ENCODE data around the gene TRAK1.

The TRAK1 gene

DNA sequence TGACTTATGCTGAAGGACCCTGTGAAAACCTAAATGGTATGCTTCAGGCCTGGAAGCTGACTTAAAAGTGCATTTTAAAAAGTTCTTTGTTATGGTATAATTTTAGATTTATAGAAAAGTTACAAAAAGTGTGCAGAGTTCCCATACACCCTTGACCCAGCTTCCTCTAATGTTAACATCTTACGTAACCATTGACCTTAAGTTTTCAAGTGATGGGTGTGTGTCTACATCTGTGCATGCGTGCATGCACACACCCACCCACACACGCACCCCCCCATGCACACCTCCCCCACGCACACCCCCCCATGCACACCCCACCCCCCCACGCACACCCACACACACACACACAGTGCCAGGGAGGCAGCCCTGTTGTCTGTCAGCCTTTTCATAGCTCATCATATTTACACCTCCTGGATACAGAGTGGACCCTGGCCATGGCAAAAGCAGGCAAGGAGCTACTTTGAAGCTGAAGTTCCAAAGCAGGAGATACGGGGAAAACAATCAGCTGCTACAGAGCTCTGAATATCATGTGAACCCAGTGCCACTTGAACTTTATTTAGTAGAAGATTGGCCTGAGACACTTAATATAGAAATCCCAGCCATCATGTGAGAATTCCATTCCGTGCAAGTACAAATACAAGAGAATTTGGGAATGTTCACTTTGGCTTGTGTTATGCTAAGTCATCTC is 30.0 kb upstream of the TRAK1 start:
- TF ChIP-seq, protein P1, sequence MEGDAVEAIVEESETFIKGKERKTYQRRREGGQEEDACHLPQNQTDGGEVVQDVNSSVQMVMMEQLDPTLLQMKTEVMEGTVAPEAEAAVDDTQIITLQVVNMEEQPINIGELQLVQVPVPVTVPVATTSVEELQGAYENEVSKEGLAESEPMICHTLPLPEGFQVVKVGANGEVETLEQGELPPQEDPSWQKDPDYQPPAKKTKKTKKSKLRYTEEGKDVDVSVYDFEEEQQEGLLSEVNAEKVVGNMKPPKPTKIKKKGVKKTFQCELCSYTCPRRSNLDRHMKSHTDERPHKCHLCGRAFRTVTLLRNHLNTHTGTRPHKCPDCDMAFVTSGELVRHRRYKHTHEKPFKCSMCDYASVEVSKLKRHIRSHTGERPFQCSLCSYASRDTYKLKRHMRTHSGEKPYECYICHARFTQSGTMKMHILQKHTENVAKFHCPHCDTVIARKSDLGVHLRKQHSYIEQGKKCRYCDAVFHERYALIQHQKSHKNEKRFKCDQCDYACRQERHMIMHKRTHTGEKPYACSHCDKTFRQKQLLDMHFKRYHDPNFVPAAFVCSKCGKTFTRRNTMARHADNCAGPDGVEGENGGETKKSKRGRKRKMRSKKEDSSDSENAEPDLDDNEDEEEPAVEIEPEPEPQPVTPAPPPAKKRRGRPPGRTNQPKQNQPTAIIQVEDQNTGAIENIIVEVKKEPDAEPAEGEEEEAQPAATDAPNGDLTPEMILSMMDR (conservative IDR thresholded peaks at IDR 0.05; ENCODE audit: low read depth, low read length): no peak
- no peak for DNase-seq (ENCODE audit: low read depth)
- no peak overlapping the region for H3K4me3 ChIP-seq (ENCODE audit: low read length)

DNA sequence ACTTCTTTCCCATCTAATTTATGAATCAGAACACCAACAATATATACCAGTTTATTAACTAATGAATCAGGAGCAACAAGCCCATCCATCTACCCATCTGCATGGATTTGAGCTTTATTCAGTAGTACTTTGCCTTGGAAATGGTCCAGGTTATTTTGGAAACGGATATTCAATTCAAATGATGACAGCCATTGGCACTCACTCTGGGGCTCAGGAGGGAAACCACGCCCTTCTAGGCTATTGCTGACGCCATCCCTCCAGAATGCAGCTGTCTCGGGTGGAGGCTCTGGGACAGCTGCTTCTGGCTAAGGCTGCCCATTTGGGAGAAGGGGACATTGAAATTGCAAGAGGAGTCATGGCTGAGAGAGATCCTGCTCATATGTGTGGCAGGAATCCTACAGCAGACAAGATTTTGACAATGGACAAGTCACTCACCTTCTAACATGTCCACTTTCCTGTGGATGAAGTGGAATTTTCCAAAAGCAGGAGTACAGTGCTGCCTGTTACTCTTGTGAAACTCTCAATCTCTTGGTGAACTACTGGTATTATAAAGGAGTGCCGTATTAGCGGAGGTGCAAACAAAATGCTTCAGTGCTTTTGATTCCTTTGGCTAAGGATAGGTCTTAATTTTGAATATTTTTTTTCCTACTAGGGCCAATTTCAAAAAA is 29.3 kb upstream of the TRAK1 start:
- TF ChIP-seq, protein P1 (conservative IDR thresholded peaks at IDR 0.05; ENCODE audit: low read depth, low read length): no peak
- DNase-seq (ENCODE audit: low read depth): no peak
- no peak overlapping the region for H3K4me3 ChIP-seq (ENCODE audit: low read length)

DNA sequence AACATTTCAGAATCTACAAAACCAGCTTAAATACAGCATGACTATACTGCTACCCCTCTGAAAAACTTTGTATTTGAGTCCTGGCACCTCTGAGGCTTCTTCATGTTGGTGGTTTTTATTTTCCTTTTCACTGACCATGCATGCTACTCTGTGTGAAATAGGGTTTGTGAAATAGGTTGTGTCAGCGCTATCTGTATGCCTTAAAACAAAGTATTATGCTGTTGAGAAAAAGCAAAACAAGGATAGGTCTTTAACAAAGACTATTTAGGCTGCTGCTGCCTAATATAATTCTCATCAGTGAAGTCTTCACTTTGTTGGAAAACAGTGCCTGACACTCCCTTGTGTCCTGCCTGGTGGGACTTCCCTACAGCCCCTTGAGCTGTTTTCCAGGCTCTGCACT is 28.7 kb upstream of the TRAK1 start:
- DNase-seq (ENCODE audit: low read depth): no peak
- TF ChIP-seq, protein P1 (conservative IDR thresholded peaks at IDR 0.05; ENCODE audit: low read depth, low read length): no peak
- H3K4me3 ChIP-seq (ENCODE audit: low read length): no peak overlapping the region

DNA sequence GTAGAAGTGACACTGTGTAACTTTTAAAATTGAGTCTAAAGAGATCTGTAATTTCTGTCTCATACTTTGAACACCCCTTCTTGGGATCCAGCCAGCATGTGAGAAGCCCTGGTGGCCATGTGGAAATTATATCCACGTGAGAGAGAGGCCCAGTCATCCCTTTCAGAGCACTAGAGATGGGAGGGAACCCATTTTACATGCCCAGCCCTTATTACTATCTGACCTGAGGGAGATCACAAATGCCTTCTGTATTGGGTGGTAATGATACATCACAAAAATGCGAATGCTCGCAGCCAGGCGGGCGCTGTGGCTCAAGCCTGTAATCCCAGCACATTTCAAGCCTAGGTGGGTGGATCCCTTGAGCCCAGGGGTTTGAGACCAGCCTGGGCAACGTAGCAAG is 27.3 kb upstream of the TRAK1 start:
- DNase-seq (ENCODE audit: low read depth): no peak
- H3K4me3 ChIP-seq (ENCODE audit: low read length): no peak overlapping the region
- TF ChIP-seq, protein P1 (conservative IDR thresholded peaks at IDR 0.05; ENCODE audit: low read depth, low read length): no peak

DNA sequence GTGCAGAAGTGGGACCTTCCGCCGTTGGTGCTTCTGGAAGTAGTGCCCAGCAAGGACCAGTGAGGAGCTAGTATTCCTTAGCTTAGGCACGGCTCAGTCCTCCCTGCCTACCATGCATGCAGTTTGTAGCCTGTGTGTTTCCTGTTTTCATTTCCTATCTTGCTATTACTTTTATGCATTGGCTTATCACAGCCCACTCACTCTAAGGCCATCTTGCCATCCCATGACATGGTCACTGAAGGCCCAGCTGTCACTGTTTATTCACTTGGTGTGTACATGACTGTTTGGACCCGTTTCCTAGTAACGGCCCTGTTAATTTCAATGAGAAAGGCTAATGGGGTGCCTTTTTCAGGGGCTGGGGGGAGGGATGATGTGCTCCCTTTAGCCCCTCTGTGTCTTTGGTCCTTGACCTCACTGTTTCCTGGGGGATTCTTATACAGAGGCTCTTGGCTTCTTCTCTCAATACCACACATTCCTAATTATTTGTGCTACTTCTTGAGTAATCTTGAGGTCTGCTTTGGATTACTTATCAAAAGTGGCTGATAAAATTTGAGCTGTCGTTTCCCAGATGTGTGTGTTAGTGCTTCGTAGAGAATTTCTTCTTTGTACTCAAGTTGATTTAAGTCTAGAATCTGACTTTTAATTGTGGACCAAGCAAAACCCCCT is 24.5 kb upstream of the TRAK1 start:
- no peak overlapping the region for H3K4me3 ChIP-seq (ENCODE audit: low read length)
- DNase-seq (ENCODE audit: low read depth): no peak
- TF ChIP-seq, protein P1 (conservative IDR thresholded peaks at IDR 0.05; ENCODE audit: low read depth, low read length): no peak

DNA sequence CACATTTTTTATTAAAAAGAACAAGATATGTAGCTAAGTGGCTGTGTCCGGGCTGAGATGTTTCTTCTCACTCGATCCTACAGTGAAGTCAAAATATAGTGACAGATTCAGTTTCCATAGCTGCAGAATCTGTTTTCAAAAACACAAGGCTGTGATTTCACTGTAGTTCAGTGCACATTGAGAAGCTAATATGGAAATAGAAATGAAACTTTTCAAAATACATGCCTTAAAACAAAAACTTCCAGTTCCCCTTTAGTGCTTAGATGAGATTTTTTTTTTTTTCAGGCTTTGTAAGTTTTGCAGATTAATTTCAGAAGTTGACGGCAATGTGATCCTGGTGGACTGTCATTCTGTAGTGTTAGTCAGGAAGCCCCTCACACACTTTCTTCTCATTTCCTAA is 23.8 kb upstream of the TRAK1 start:
- TF ChIP-seq, protein P1 (conservative IDR thresholded peaks at IDR 0.05; ENCODE audit: low read depth, low read length): no peak
- no peak overlapping the region for H3K4me3 ChIP-seq (ENCODE audit: low read length)
- no peak for DNase-seq (ENCODE audit: low read depth)

Measured in retinal pigment epithelial cell (primary cell).